ENCODE results near the gene GLTP. TPM values are rescaled to one million over a fixed set of nuclear protein-coding genes. Genes with fewer than 3 reads are reported as not detected.

The GLTP gene
- total and polyA plus RNA-seq, 12 donors, result 18.0 to 28.0 (median 21.9) TPM

DNA sequence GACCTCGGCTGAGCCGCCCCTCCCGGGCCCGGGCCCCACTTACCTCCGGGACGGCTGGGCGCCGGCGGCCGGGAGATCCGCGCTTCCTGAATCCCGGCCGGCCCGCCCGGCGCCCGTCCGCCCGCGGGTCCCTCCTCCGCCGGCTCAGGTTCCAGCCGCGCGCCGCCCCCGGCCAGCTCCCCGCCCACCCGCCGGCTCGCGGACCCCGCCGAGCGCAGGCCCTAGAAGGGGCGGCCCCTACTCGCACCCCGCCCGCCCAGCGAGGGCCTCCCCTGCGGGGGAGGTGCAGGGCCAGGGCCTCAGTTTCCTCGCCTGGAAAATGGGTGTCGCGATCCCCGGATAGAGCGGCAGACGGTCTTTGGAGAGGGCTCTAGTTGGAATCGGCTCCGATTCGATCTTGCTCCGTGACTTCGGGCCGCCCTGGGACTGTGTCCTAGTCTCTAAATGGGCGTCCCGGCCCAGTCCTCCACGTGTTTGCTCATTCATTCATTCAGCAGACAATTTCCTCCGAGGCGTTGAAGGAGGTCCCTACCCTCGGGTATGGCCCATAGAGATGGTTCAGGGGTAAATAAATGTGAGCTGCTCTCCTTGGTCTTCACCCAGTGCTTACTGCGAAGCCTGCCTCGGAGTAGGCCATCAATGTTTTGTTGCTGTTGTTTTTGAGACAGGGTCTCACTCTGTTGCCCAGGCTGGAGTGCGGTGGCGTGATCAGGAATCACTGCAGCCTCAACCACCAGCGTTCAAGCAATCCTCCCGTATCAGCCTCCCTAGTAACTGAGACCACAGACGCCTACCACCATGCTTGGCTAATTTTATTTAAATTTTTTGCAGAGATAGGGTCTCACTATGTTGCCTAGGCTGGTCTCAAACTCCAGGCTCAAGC, 46.8 kb downstream of the GLTP start, which contains the start of gene TRPV4:
TRPV4 (minus strand) TSS at position 92 of the 883 bp plus-strand sequence. CDS start 18,602 bp downstream, outside the sequence.
- Histone ChIP-seq H3K4me3 (peak within 1 kb of the TSS; percentile 27 to 64 (median 51)), H3K9me3 (no peaks in the 10 kb centered on the region), H3K27ac (peak within 1 kb of the TSS in 2 of 10 donors; percentile 1 to 57), H3K36me3 (no peaks in the 10 kb centered on the region), H3K27me3 (peaks cover 0 to 34% (median 20%) of the 10 kb centered on the region in 7 donors), H3K4me1 (peaks cover 0 to 32% (median 0%) of the 10 kb centered on the region in 9 donors)
- TF ChIP-seq, protein P1, sequence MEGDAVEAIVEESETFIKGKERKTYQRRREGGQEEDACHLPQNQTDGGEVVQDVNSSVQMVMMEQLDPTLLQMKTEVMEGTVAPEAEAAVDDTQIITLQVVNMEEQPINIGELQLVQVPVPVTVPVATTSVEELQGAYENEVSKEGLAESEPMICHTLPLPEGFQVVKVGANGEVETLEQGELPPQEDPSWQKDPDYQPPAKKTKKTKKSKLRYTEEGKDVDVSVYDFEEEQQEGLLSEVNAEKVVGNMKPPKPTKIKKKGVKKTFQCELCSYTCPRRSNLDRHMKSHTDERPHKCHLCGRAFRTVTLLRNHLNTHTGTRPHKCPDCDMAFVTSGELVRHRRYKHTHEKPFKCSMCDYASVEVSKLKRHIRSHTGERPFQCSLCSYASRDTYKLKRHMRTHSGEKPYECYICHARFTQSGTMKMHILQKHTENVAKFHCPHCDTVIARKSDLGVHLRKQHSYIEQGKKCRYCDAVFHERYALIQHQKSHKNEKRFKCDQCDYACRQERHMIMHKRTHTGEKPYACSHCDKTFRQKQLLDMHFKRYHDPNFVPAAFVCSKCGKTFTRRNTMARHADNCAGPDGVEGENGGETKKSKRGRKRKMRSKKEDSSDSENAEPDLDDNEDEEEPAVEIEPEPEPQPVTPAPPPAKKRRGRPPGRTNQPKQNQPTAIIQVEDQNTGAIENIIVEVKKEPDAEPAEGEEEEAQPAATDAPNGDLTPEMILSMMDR (IDR thresholded peaks at IDR 0.05), result no peak
- peak; percentile 34 to 84 (median 53) for ATAC-seq
- DNase-seq, result peak in 1 of 2 donors; percentile 27
- WGBS, 2 donors, result 17 to 18% methylated on average over 57 to 67 of the region's 67 CpGs
- intact Hi-C loops (cut with DNase I), result no loop called here

DNA sequence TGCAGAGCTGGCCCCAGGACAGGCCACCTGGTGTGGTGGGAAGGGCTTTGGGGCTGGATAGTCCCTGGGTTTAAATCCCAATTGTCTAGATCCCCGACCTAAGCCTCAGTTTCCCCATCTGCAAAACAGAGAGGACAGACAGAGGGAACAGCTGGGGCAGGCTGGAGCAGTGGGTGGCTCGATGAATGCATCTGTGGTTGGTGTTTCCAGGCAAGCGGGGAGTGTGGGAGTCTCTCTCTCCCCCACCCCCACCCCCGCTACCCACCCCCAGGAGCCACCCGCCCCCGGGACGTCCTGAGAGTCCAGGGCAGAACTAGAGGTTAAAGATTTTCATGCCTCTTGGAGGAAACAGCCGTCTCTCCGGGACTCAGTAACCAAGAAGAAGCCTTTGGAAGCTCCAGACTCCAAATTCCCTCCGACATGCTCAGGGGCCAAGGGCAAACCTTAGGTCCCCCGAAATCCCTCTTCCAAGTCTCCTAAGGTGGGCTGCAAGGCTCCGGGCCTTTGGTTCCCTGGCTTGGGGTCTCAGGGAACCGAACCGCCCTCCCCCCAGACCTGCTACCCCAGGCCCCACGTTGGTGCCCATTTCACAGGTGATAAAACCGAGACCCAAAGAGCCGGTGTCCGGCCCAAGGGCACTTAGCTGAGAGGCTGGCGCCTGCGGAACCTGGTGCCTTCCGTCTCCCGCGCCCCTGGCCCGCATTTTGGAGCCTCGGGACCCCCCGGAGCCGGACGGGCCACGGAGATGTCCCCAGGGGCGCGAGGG, 47.6 kb downstream of the GLTP start:
- H3K27me3 ChIP-seq, result peaks cover 0 to 34% (median 20%) of the 10 kb centered on the region in 7 donors
- intact Hi-C loops (cut with DNase I), result no loop called here
- peak overlapping the region in 2 of 10 donors; percentile 1 to 57 for H3K27ac ChIP-seq

GRCh38 chr12:109831929-109832328, 48.4 kb downstream of the GLTP start:
- intact Hi-C loops (cut with DNase I), result no loop called here
- Histone ChIP-seq H3K27ac (no peak overlapping the region), H3K27me3 (peaks cover 0 to 34% (median 20%) of the 10 kb centered on the region in 7 donors), H3K36me3 (no peaks in the 10 kb centered on the region), H3K9me3 (no peaks in the 10 kb centered on the region), H3K4me3 (no peak overlapping the region), H3K4me1 (peaks cover 0 to 42% (median 0%) of the 10 kb centered on the region in 9 donors)
- DNase-seq (no peak), ATAC-seq (no peak)
- TF ChIP-seq, protein P1 (IDR thresholded peaks at IDR 0.05), result no peak
- 82 to 83% methylated on average over 9 of the region's 9 CpGs for WGBS, 2 donors

More for the DNA sequence above, 47.6 kb downstream of the GLTP start:
- TF ChIP-seq, protein P1 (IDR thresholded peaks at IDR 0.05), result no peak
- peak overlapping the region; percentile 27 to 64 (median 51) for H3K4me3 ChIP-seq
- H3K9me3 ChIP-seq, result no peaks in the 10 kb centered on the region
- DNase-seq (no peak), ATAC-seq (peak in 1 of 8 donors; percentile 6)
- no peaks in the 10 kb centered on the region for H3K36me3 ChIP-seq
- peaks cover 0 to 34% (median 0%) of the 10 kb centered on the region in 9 donors for H3K4me1 ChIP-seq
- 19 to 22% methylated on average over 31 of the region's 31 CpGs for WGBS, 2 donors

DNA sequence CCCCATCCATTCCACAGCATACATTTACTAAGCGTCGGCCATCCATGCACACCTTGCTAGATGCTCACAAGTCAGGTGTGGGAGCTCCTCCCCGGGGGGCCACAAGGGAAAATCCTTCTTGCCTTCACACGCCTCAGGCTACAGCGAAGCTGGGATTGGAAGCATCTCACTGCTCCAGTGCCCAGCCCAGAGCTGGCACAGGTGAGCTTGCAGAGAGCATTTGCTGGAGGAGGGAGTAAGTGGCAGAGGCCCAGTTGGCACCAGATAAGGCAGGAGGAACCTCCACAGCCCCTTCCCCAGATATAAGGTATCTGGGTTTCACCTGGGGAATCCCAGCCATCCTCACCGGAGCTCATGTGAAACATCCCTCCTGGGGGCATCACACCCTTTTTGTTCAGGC, 49.0 kb downstream of the GLTP start:
- ATAC-seq (no peak), DNase-seq (no peak)
- no peaks in the 10 kb centered on the region for H3K36me3 ChIP-seq
- H3K9me3 ChIP-seq, result no peaks in the 10 kb centered on the region
- H3K4me3 ChIP-seq, result no peak overlapping the region
- 89 to 91% methylated on average over 6 of the region's 6 CpGs for WGBS, 2 donors
- peaks cover 0 to 34% (median 20%) of the 10 kb centered on the region in 7 donors for H3K27me3 ChIP-seq
- peaks cover 0 to 45% (median 0%) of the 10 kb centered on the region in 9 donors for H3K4me1 ChIP-seq
- TF ChIP-seq, protein P1 (IDR thresholded peaks at IDR 0.05), result no peak
- intact Hi-C loops (cut with DNase I), result no loop called here
- no peak overlapping the region for H3K27ac ChIP-seq

All from heart right ventricle (tissue), 16 donors.